Measurements from ENCODE around the gene AWAT2. TPM values are rescaled to one million over a fixed set of nuclear protein-coding genes. Genes with fewer than 3 reads are reported as not detected.

Gene AWAT2
- total RNA-seq, 1 experiment from 2014 or later, result not detected

DNA sequence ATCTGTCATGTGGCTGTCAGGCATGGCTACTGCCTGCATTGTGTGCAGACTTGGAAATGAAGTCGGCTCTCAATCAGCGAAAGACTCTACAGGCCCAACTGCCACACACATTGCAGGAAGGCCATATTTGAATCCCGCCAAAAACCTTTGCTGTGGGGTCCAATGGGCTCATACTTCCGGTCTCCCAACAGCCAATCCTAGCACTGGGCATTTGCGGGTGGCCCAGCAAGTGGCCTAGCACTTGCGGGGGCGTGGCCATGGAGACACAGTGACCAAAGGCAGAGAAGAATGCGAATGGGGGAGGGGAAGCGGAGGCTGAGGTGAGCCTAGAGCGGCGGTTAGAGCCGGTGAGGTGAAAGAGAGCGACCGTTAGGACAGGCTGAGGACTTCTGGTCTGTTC is 12.3 kb upstream of the AWAT2 start, which contains the start of gene OTUD6A:
TSS of gene OTUD6A (plus strand) at position 382 of the 400 bp plus-strand sequence. CDS start 68 bp downstream, outside the sequence.
- intact Hi-C loops (cut with micrococcal nuclease; ENCODE audit: unreplicated experiment), result no loop called here
- Histone ChIP-seq H3K4me3 (no peak within 1 kb of the TSS), H3K79me2 (ENCODE audit: low read depth) (no peaks in the 10 kb centered on the region), H3K9me3 (ENCODE audit: insufficient read depth, low read depth) (no peaks in the 10 kb centered on the region), H4K20me1 (ENCODE audit: insufficient read depth) (no peaks in the 10 kb centered on the region), H3K4me1 (replicated peaks; ENCODE audit: insufficient read depth) (no peaks in the 10 kb centered on the region), H3K27ac (no peak within 1 kb of the TSS), H3F3A (ENCODE audit: insufficient read depth, low read depth) (no peaks in the 10 kb centered on the region), H3K36me3 (ENCODE audit: low read depth) (no peaks in the 10 kb centered on the region), H2AFZ (no peak within 1 kb of the TSS), H3K4me2 (no peak within 1 kb of the TSS), H3K27me3 (ENCODE audit: insufficient read depth, low read depth) (0 out of 2 replicates have a peak, but pooled peaks cover 7% of the 10 kb centered on the region), H3K9me2 (ENCODE audit: insufficient read depth) (no peaks in the 10 kb centered on the region)
- BruUV-seq (replicated peaks), result no TSS peak
- CTCF ChIA-PET, result no interaction called here
- no peak for DNase-seq
- TF ChIP-seq EZH2 (IDR thresholded peaks at IDR 0.05; ENCODE audit: low read depth), result no peak
- no peak for TF ChIP-seq CTCF (conservative IDR thresholded peaks at IDR 0.05)
- POLR2A ChIA-PET (ENCODE audit: unreplicated experiment), result no interaction called here

- no peak overlapping the region for H3K4me3 ChIP-seq
- H3K4me1 ChIP-seq (replicated peaks; ENCODE audit: insufficient read depth), result no peaks in the 10 kb centered on the region
- no peak for DNase-seq
- POLR2A ChIA-PET (ENCODE audit: unreplicated experiment), result no interaction called here
- no peaks in the 10 kb centered on the region for H3K9me3 ChIP-seq (ENCODE audit: insufficient read depth, low read depth)
- H3K36me3 ChIP-seq (ENCODE audit: low read depth), result no peaks in the 10 kb centered on the region
- CTCF ChIA-PET, result no interaction called here
- H3K4me2 ChIP-seq, result no peak overlapping the region
- H3K27ac ChIP-seq, result no peak overlapping the region
- H3K9me2 ChIP-seq (ENCODE audit: insufficient read depth), result no peaks in the 10 kb centered on the region
- TF ChIP-seq EZH2 (IDR thresholded peaks at IDR 0.05; ENCODE audit: low read depth), result no peak
- TF ChIP-seq CTCF (conservative IDR thresholded peaks at IDR 0.05), result no peak
- H4K20me1 ChIP-seq (ENCODE audit: insufficient read depth), result no peaks in the 10 kb centered on the region
- no peaks in the 10 kb centered on the region for H3F3A ChIP-seq (ENCODE audit: insufficient read depth, low read depth)
- H2AFZ ChIP-seq, result no peak overlapping the region
- intact Hi-C loops (cut with micrococcal nuclease; ENCODE audit: unreplicated experiment), result no loop called here
- no peaks in the 10 kb centered on the region for H3K79me2 ChIP-seq (ENCODE audit: low read depth)
- peaks cover 5% of the 10 kb centered on the region; the same call in 1 of the 2 replicates for H3K27me3 ChIP-seq (ENCODE audit: insufficient read depth, low read depth)
- BruUV-seq (replicated peaks), result no TSS peak
Observed at GRCh38 chrX:70054391-70054790, 4.7 kb upstream of the AWAT2 start.

- intact Hi-C loops (cut with micrococcal nuclease; ENCODE audit: unreplicated experiment), result no loop called here
- DNase-seq, result no peak
- no TSS peak for BruUV-seq (replicated peaks)
- Histone ChIP-seq H3K4me1 (replicated peaks; ENCODE audit: insufficient read depth) (no peaks in the 10 kb centered on the region), H3K9me2 (ENCODE audit: insufficient read depth) (no peaks in the 10 kb centered on the region), H3K79me2 (ENCODE audit: low read depth) (no peaks in the 10 kb centered on the region), H2AFZ (no peak overlapping the region), H4K20me1 (ENCODE audit: insufficient read depth) (no peaks in the 10 kb centered on the region), H3K27me3 (ENCODE audit: insufficient read depth, low read depth) (peaks cover 5% of the 10 kb centered on the region; the same call in 1 of the 2 replicates), H3K9me3 (ENCODE audit: insufficient read depth, low read depth) (no peaks in the 10 kb centered on the region), H3F3A (ENCODE audit: insufficient read depth, low read depth) (no peaks in the 10 kb centered on the region), H3K36me3 (ENCODE audit: low read depth) (no peaks in the 10 kb centered on the region), H3K4me2 (no peak overlapping the region), H3K4me3 (no peak overlapping the region), H3K27ac (no peak overlapping the region)
- ChIA-PET POLR2A (ENCODE audit: unreplicated experiment) (no interaction called here), CTCF (no interaction called here)
- no peak for TF ChIP-seq EZH2 (IDR thresholded peaks at IDR 0.05; ENCODE audit: low read depth)
- no peak for TF ChIP-seq CTCF (conservative IDR thresholded peaks at IDR 0.05)
Observed at GRCh38 chrX:70052895-70053615, 3.3 kb upstream of the AWAT2 start.
